Lung (tissue), 12 donors: Measurements from ENCODE around the gene OPRL1. TPM values are rescaled to one million over a fixed set of nuclear protein-coding genes. Genes with fewer than 3 reads are reported as not detected.

Source experiments
- ATAC-seq: fragments of 200-7000 bp; cut with Tn5 transposase; one replicate; pipeline ENCODE4 v1.9.1; 2020; ENCODE audit warnings: moderate number of reproducible peaks; ENCODE audit not compliant: insufficient read depth, low FRiP score
- DNase-seq, 3 donors: peaks; one replicate each; pipeline ENCODE4 v3.0.0-alpha.2; 2013 to 2017
- H3K27ac ChIP-seq, 2 donors: one replicate each; pipeline ENCODE4 v1.5.1; 2013; ENCODE audit warnings: mild to moderate bottlenecking in 2 of 2, moderate library complexity in 2 of 2, control low read depth in 1 of 2, inconsistent platforms in 1 of 2, low read depth in 1 of 2, low read length in 1 of 2
- H3K27me3 ChIP-seq, 3 donors: one replicate each; pipeline ENCODE4 v1.5.1; 2013; ENCODE audit warnings: low read length in 2 of 3; ENCODE audit not compliant: control insufficient read depth in 3 of 3, insufficient read depth in 3 of 3
- H3K36me3 ChIP-seq, 4 donors: one replicate each; pipeline ENCODE4 v1.5.1; 2013; ENCODE audit warnings: low read length in 4 of 4, mild to moderate bottlenecking in 1 of 4, moderate library complexity in 1 of 4; ENCODE audit not compliant: control insufficient read depth in 4 of 4, insufficient read depth in 4 of 4
- H3K4me1 ChIP-seq, 5 donors: one replicate each; pipeline ENCODE4 v1.5.1; 2013; ENCODE audit warnings: low read length in 5 of 5, mild to moderate bottlenecking in 2 of 5, moderate library complexity in 1 of 5; ENCODE audit not compliant: control insufficient read depth in 5 of 5, insufficient read depth in 5 of 5
- H3K4me3 ChIP-seq: one replicate; pipeline ENCODE4 v1.5.1; 2013; ENCODE audit warnings: mild to moderate bottlenecking, control low read depth, moderate library complexity
- H3K9ac ChIP-seq, 2 donors: one replicate each; pipeline ENCODE4 v1.5.1; 2013; ENCODE audit warnings: low read length in 2 of 2, control low read depth in 1 of 2; ENCODE audit not compliant: insufficient read depth in 1 of 2
- H3K9me3 ChIP-seq, 4 donors: one replicate each; pipeline ENCODE4 v1.5.1; 2013; ENCODE audit warnings: low read length in 3 of 4, mild to moderate bottlenecking in 1 of 4, moderate library complexity in 1 of 4; ENCODE audit not compliant: control insufficient read depth in 4 of 4, insufficient read depth in 3 of 4
- CTCF ChIP-seq: IDR thresholded peaks from 2 replicates; pipeline ENCODE4 v1.5.1; 2012; ENCODE audit warnings: mild to moderate bottlenecking; ENCODE audit errors: control extremely low read depth, extremely low read depth
- whole genome bisulfite sequencing, 2 donors: extraction: QIAGEN DNeasy Blood & Tissue Kit; methylation state at CpG; one replicate each; pipeline ENCODE4 v1.1.7; 2013; 5-methylcytosine and 5-hydroxymethylcytosine counted together
- polyA plus RNA-seq, 2 donors: library from polyadenylated mRNA; stranded (reverse); fragments of 200-250 nt; gene quantifications; one replicate each; pipeline ENCODE4 v1.2.1, GENCODE V29; 2013
- total RNA-seq, 2 donors: library from RNA; depleted of rRNA in 1 of 2; stranded (reverse); fragments of >200 nt in 1 of 2; gene quantifications; one replicate each; pipeline ENCODE4 v1.2.1, GENCODE V29; 2014 to 2021
- donor health status: control.
- donor health status: control.
- donor health status: Bipolar disorder and iron deficiency.
- donor health status: healthy.
- donor health status: DM: yes; HTN: yes; CAD: no.

The OPRL1 gene
- total and polyA plus RNA-seq, 4 donors: 0.45 to 3.1 (median 2.1) TPM

- 89 to 91% methylated on average over 24 to 25 of the region's 25 CpGs for WGBS, 2 donors
- no peaks in the 10 kb centered on the region for H3K9me3 ChIP-seq
- no peak overlapping the region for H3K9ac ChIP-seq
- no peak for TF ChIP-seq CTCF
- H3K27me3 ChIP-seq: peaks cover 5 to 17% (median 6%) of the 10 kb centered on the region in 3 donors
- no peak for DNase-seq
- ATAC-seq: no peak
- no peak overlapping the region for H3K4me3 ChIP-seq
- H3K27ac ChIP-seq: no peak overlapping the region
- no peaks in the 10 kb centered on the region for H3K4me1 ChIP-seq
- no peaks in the 10 kb centered on the region for H3K36me3 ChIP-seq
Measured at GRCh38 chr20:64104667-64105451, 25.0 kb downstream of the OPRL1 start.

GRCh38 chr20:64105846-64106434 lies 26.1 kb downstream of the OPRL1 start:
- H3K4me1 ChIP-seq: no peaks in the 10 kb centered on the region
- no peaks in the 10 kb centered on the region for H3K9me3 ChIP-seq
- WGBS, 2 donors: 92 to 94% methylated on average over 39 of the region's 39 CpGs
- no peak for TF ChIP-seq CTCF
- H3K4me3 ChIP-seq: no peak overlapping the region
- DNase-seq: no peak
- H3K27ac ChIP-seq: no peak overlapping the region
- no peak overlapping the region for H3K9ac ChIP-seq
- H3K27me3 ChIP-seq: peaks cover 5 to 12% (median 6%) of the 10 kb centered on the region in 3 donors
- H3K36me3 ChIP-seq: no peaks in the 10 kb centered on the region
- ATAC-seq: no peak

GRCh38 chr20:64106435-64106961 lies 26.6 kb downstream of the OPRL1 start:
- DNase-seq: no peak
- no peaks in the 10 kb centered on the region for H3K36me3 ChIP-seq
- no peak for ATAC-seq
- H3K4me3 ChIP-seq: no peak overlapping the region
- no peak overlapping the region for H3K9ac ChIP-seq
- no peaks in the 10 kb centered on the region for H3K4me1 ChIP-seq
- H3K27me3 ChIP-seq: peaks cover 4 to 7% (median 5%) of the 10 kb centered on the region in 3 donors
- H3K27ac ChIP-seq: no peak overlapping the region
- no peak for TF ChIP-seq CTCF
- no peaks in the 10 kb centered on the region for H3K9me3 ChIP-seq
- whole genome bisulfite sequencing, 2 donors: 89 to 93% methylated on average over 28 of the region's 28 CpGs
